G401 (cell line): ENCODE measurements around the gene KLKB1. TPM values are rescaled to one million over a fixed set of nuclear protein-coding genes. Genes with fewer than 3 reads are reported as not detected.
"Not testable (repeated sequence)": the region's sequence is repeated elsewhere in the genome, so short reads cannot be mapped to it uniquely, and the experiment has no call there.

Experiments used
- DNase-seq: peaks from one replicate; pipeline ENCODE4 v3.0.0-alpha.2; 2015; ENCODE audit warnings: low spot score
- in situ Hi-C: cut with HindIII; loops from 2 replicates; pipeline ENCODE4 v1.10.0; 2016; ENCODE audit warnings: low sequenced_read_pairs, mixed read lengths
- total RNA-seq: library from RNA; depleted of rRNA; stranded (reverse); fragments of >200 nt; shearing (Covaris generic); gene quantifications from 2 replicates; pipeline ENCODE4 v1.2.3, GENCODE V29; 2014

The KLKB1 gene
- total RNA-seq, 1 experiment from 2014 or later, result not detected

DNA sequence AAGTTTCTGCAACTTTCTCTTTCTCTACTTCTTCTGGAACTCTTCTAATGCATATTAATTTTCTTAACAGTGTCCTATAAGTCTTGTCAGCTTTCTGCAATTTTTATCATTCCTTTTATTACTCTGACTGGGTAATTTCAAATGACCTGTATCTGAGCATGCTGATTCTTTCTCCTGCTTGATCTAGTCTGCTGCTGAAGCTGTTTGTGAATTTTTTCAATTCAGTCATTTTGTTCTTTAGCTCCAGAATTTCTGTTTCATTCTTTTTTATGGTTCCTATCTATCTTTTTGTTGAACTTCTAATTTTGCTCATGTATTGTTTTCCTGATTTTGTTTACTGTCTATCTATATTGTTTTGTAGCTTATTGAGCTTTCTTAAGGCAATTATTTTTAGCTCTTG, 1.5 kb upstream of the KLKB1 start:
- in situ Hi-C loops, result no loop called here
- DNase-seq, result no peak

DNA sequence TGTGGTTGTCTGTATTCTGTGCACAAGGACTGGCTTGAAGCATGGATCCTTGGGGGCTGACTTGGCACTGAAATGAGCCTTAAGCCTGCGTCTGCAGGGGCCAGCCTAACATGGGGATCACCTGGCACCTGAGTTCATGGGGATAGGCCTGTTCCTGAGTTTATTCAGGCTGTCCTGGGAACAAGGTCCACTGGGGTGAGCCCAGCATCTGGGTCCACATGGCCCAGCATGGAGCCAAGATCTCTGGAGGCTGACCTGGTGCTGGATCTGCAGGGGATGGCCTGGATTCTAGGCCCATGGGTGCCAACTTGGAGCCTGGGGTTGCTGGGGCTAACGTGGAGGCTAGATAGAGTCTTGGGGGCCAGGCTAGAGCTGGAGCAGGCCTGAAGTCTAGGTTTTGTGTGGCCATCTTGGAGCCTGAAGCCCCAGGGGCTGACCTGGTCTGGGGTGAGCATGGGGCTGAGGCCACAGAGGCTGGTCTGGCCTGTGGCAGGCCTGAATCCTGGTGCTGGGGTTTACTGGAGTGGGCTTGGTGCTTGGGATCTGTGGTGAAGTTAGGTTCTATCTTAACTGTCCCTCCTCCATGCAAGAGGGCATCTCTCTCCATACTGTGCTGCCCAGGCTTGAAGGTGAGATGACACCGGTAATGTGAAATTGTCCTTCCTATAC, 652 bp upstream of the KLKB1 start:
- no peak for DNase-seq
- in situ Hi-C loops, result no loop called here

DNA sequence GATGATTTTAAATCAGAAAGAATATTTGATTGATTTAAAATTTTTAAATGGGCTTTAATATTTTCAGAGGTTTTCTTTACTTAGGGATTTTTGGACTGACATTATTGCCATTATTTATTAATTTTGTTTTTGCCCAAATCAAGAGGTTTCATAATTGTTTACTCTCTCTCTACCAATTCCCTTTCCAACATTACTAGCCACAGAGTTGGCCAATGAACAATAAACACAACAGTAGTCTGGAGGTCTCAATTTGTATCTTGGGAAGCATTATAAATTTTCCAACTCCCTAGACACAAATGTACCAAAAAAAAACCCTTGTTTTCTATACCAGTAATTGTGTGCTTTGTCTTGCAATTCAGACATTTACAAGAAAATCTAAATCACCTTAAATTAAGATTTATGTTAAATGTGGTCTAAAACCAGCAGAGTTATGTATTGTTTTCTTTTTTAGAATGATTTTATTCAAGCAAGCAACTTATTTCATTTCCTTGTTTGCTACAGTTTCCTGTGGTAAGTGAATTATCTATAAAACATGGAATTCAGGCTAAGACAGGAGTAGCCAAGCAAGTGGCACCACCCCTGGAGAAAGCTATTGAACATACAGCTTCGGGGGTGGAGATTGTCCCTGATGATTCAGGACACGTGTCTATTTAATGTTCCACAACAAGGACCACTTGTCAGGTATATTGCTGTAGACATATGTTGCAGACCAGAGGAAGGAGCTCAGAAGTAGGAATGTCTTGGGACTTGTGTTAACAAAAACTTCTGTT, 622 bp downstream of the KLKB1 start:
- in situ Hi-C loops, result no loop called here
- DNase-seq, result no peak

DNA sequence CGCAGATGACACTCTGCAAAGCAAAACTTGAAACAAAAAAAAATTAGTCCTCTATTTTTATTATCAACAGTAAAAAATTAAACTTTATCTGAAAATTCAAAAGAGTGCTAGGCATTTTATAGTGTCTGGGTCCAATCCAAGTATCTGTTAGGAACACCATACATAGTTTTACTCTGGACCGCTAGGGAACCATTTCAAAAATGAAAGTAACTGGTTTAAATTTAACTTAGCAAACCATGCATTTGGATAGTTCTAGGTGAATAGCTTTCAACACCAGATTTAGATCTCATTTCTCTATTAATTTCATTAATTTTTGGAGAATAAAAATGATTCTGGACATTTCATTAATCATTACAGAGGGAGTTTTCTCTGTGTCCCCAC, 1.2 kb downstream of the KLKB1 start:
- no peak for DNase-seq
- in situ Hi-C loops, result no loop called here

DNA sequence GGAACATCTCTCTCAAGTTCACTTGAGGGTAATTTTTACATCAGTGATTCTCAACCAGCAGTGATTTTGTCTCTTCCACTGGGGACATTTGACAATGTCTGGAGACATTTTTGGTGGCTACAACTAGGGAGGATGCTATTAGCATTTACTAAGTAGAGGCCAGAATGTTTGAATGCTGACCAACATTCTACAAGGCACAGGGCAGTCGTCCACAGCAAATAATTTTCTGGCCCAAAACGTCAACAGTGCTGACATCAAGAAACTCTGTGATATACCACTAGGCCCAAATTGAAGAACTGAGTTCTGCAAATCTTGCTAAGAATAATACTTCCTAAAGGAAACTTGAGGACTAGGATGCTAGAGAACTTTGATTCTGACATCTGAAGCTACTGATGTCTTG, 7.1 kb downstream of the KLKB1 start:
- in situ Hi-C loops, result no loop called here
- DNase-seq, result no peak

DNA sequence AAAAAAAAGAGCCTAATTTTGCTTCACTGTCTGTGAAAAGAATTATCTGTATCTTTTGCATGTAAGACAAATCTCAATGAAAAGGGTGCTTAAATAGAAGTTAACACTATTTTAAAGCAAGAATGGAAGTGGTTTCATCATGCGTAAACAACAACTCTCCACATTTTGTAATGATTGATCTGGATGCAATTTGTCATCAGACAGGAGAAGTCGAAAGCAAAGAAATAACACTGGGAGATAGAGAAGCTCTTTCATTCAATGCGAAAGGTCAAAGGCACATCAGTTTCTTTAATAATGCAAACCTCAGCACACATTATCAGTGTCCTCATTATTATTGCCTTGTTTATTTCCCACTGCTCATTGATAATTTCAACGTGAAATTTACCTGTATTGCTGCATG, 8.8 kb downstream of the KLKB1 start:
- DNase-seq, result no peak
- in situ Hi-C loops, result no loop called here

DNA sequence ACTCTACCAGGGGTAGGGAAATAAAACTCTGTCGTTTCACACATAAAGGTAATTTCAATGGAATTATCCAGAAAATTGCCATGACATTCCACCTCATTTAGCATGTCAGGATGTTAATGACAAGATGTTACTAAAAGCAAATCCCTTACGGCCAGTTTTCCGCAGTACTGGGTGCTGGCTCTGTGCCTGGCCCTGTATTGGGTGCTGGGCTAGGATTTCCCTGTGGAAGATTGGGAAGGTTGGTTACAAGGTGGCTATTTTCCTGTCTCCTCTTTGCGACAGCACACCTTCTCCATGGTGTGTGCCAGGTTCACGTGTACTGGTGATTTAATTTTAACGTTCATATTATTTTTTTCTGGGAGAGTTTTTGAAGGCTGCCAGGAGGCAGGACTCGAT, 13.1 kb downstream of the KLKB1 start:
- DNase-seq, result peak; percentile 1
- in situ Hi-C loops, result no loop called here

DNA sequence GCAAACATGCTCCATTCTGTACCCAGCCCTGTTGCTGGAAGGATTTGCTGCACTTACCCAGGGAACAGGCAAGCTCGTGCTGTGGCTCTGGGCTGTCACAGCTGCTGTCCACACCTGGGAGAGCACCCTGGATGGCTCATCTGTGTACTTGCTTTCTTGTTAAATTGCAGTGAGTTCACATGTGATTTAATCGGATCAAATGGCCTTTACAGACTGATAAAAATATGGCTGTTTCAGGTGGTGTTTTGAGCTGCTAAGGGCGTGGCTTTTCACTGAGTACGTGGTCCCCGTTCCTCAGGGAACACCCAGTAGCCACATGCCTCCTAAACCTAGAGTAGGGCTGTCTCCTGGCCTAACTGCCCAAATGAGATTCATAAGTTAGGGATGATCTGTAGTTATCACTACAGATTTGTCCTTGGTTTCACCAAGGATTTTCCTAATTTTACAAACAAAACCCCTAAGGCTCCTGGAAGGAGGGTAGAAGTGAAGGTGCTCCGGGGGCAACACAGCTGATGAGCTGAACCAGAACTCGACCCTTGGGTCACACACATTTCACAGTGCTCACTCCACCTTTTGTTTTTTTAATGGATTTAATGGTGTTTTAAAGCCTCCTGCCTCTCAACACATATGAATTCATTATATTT, 13.7 kb downstream of the KLKB1 start:
- peak; percentile 9 for DNase-seq
- in situ Hi-C loops, result no loop called here

DNA sequence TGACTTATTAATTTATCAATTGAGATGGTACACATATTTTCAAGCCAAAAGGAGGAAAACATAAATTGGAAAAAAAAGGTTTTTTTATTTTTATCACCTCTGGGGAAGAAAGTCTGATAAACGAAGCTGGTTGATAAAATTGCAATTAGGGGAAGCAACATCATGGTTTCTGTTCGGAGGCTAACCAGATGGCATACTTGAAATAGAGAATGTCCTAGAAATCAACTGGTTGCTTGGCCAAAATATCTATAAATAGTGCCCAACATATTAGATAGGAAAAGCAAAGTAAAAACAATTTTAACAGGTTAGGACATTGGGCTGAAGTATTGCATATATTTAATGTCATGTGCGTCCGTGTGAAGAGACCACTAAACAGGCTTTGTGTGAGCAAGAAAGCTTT, 14.3 kb downstream of the KLKB1 start:
- DNase-seq, result peak; percentile 61
- in situ Hi-C loops, result no loop called here

DNA sequence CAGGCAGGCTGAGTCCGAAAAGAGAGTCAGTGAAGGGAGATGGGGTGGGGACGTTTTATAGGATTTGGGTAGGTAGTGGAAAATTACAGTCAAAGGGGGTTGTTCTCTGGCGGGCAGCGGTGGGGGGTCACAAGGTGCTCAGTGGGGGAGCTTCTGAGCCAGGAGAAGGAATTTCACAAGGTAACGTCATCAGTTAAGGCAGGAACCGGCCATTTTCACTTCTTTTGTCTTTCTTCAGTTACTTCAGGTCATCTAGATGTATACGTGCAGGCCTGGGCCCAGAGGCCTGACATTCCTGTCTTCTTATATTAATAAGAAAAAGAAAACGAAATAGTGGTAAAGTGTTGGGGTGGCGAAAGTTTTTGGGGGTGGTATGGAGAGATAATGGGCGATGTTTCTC, 14.7 kb downstream of the KLKB1 start:
- in situ Hi-C loops, DNase-seq: not testable (repeated sequence)

DNA sequence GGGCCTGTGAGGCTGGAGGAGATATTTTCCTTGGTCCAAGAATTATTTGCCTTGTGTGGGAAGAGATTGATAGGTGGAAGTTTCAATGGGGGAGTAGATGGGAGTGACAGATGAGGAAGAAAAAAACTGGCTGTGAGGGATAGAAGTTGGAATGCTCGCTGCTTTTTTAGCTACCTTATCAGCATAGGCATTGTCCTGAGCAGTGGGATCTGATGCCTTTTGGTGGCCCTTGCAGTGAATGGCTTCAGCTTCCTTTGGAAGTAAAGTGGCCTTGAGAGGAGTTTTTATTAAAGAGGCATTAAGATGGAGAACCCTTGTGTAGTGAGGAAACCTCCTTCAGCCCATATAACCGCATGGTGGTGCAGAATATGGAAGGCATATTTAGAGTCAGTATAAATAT, 16.0 kb downstream of the KLKB1 start:
- in situ Hi-C loops, result no loop called here

DNA sequence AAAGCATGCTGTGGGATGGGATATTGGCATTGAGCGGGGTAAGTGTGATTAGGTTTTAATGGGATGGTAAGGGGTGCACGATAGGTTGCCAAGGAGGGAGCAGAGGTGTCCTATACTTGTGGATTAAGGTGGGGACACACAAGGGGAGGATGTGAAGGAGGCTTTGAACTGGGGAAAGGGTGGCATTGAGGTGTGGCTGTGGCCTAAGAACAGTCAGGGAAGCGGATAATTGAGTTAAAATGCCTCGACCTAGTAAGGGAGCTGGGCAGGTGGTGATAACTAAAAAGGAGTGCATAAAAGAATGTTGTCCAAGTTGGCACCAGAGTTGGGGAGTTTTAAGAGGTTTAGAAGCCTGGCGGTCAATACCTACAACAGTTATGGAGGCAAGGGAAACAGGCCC, 17.5 kb downstream of the KLKB1 start:
- DNase-seq, result no peak
- in situ Hi-C loops, result no loop called here

More for the DNA sequence above, 16.0 kb downstream of the KLKB1 start:
- DNase-seq, result no peak

DNA sequence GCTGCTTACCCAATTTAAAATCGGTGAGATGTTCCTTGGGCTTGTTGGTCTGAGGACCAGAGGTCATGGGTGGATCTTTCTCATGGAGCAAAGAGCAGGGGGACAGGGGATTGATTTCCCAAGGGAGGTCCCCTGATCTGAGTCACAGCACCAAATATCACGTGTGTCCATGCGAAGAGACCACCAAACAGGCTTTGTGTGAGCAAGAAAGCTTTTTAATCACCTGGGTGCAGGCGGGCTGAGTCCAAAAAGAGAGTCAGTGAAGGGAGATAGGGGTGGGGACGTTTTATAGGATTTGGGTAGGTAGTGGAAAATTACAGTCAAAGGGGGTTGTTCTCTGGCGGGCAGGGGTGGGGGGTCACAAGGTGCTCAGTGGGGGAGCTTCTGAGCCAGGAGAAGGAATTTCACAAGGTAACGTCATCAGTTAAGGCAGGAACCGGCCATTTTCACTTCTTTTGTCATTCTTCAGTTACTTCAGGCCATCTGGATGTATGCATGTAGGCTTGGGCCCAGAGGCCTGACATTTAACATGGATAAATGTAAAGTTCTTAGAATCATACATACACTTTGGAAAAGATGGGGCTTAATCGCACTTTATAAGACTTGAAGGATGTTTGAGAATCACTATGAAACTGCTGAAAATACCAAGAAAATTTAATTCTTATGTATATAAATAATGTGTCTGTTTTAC, 19.9 kb downstream of the KLKB1 start:
- in situ Hi-C loops, DNase-seq: not testable (repeated sequence)

DNA sequence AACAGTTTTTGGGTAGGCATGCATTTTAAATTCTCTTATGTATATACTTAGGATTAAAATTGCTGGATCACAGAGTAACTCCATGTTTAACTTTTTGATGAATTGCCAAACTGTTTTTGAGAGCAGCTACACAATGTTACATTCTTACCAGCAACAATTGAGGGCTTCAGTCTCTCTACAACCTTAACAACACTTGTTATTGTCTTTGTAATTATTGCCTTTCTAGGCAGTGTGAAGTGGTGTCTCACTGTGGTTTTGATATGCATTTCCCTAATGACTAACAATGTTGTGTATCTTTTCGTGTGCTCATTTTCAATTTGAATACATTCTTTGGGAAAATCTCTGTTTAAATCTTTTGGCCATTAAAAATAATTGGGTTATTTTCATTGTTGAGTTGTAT, 21.3 kb downstream of the KLKB1 start:
- no peak for DNase-seq
- in situ Hi-C loops, result no loop called here

DNA sequence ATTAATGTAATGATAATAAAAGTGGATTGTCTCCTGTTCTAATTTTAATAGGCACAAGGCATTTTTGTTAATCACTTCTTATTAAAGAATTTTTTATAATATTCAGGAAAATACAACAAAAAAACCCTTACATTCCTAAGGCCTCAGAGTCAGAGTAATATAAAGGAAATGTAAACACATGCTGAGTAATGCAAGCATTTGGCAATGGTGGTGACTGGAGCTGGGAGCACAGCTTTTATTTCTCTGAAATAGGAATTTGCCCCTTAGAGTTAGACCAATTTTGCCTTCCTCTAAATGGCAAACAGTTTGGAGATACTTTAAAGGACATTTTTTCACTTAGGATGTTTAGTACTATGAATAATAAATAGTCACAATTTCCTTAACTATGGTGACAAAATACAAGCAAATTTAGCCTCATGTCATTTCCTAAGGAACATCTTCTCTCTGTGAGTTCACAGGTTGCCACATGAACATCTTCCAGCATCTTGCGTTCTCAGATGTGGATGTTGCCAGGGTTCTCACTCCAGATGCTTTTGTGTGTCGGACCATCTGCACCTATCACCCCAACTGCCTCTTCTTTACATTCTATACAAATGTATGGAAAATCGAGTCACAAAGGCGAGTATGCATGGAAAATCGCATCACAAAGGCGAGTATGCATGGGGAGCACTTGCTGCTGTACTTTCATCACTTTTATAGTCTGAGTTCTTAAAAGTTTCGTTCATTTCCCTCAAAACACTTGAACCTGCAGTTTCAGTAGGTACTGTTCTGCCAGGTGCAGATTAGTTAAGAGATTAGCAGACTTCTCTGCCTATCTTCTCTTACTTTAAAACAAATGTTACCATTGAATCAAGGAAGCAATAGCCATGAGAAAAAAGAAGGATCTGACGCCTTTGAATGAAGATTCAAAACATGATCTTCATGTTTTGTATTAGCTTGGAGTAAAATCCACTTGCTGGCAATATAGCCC, 22.8 kb downstream of the KLKB1 start:
- in situ Hi-C loops, result no loop called here
- DNase-seq, result no peak

DNA sequence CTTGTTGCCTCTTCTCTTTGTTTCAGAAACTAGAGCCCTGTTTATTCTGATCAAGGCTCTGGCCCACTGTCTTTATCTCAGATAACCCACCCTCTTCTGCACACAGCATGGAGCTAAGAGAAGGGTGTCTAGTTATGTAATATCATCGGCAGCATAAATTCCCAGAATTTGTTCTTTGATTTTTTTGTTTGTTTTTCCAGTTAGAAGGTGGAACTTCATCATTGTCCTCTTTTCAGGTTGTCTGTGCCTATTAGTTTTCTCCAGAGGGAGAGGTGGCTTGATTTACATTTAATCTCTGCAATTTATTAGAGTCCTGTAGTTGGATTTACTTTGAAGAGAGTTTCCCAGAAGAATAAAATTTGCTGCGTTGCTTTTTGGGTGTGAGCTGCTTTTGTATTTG, 23.5 kb downstream of the KLKB1 start:
- DNase-seq, result no peak
- in situ Hi-C loops, result no loop called here

DNA sequence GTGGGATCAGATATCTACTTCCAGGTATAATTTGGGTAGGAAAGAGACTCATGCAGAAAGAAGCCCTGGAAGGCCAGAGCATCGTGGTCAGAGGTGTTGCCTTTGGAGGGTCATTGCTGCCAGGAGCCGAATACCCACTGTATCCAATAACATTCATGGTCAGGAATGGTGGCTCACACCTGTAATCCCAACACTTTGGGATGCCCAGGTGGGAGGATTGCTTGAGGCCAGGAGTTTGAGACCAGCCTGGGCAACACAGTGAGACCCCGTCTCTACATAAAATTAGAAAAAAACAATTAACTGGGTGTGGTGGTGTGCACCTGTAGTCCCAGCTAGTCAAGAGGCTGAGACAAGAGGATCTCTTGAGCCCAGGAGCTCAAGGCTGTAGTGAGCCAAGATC, 27.8 kb downstream of the KLKB1 start:
- in situ Hi-C loops, result no loop called here
- DNase-seq, result no peak

DNA sequence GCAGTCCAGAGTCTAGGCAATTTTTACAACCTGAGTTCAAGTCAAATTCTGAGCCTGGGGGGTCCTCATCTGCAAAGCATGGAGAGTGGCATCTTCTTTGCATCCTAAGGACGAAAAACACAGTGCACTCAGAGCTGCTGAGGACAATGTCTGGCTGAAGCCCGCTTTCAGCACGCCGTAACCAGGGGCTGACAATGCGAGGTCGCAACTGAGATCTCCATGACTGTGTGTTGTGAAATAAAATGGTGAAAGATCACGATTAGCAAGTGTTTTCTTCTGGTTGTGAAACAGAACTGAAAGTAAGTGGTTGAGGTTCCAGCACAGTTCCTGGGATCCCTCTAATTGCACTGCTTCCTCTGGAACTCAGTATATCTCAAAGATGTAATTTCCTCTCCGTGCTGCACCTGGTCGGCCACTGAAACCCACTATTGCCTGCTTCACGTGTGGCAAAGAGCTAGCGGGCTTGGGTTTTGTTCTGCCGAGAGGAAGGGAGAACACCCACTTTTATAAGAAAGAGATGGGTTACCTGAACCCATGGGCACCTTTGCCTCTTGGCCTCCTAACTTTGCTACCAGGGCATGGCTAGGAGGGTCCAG, 31.0 kb downstream of the KLKB1 start:
- in situ Hi-C loops, result no loop called here
- no peak for DNase-seq

DNA sequence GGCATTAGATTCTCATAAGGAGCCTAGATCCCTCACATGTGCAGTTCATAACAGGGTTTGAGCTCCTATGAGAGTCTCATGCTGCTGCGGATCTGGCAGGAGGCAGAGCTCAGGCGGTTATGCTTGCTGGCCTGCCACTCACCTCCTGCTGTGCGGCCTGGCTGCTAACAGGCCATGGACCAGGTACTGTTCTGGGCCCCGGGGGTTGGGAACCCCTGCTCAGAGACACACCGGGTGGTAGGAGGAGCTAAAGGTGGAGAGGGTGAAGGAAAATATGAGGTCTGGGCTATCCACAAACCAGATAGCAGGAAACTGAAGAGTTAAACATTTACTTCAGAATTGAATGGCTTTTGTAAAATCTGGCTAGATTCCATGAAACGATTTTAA, 32.8 kb downstream of the KLKB1 start:
- DNase-seq, result no peak
- in situ Hi-C loops, result no loop called here
